CD14-positive monocyte (primary cell): ENCODE measurements around the gene APC. TPM values are rescaled to one million over a fixed set of nuclear protein-coding genes. Genes with fewer than 3 reads are reported as not detected.
"Not testable (repeated sequence)": the region's sequence is repeated elsewhere in the genome, so short reads cannot be mapped to it uniquely, and the experiment has no call there.

ENCODE experiments used
- DNase-seq, 3 donors: peaks; one replicate each; pipeline ENCODE4 v3.0.0-alpha.2; 2011 to 2022
- H2AFZ ChIP-seq: 2 replicates; pipeline ENCODE4 v1.6.0; 2012; ENCODE audit warnings: mild to moderate bottlenecking, low read depth, low read length, inconsistent platforms; ENCODE audit not compliant: insufficient read depth, poor library complexity, severe bottlenecking
- H3K27ac ChIP-seq, 2 donors: 1 replicate in 1 of 2; 2 replicates in 1 of 2; pipeline ENCODE4 v1.5.1; 2012 to 2013; ENCODE audit warnings: low read length in 2 of 2, control low read depth in 1 of 2, inconsistent platforms in 1 of 2, low read depth in 1 of 2, mild to moderate bottlenecking in 1 of 2
- H3K27me3 ChIP-seq, 2 donors: one replicate each; pipeline versions ENCODE4 v1.6.0 to v1.6.1; 2011 to 2013; ENCODE audit warnings: low read length in 2 of 2; ENCODE audit not compliant: control insufficient read depth in 2 of 2, insufficient read depth in 2 of 2
- H3K36me3 ChIP-seq, 2 donors: replicated peaks in 1 of 2; 1 replicate in 1 of 2; 2 replicates in 1 of 2; pipeline versions ENCODE4 v1.5.1 to v1.6.1; 2012 to 2013; ENCODE audit warnings: low read length in 2 of 2, control low read depth in 1 of 2, inconsistent platforms in 1 of 2, mild to moderate bottlenecking in 1 of 2; ENCODE audit not compliant: insufficient read depth in 2 of 2, control insufficient read depth in 1 of 2
- H3K4me1 ChIP-seq, 2 donors: 1 replicate in 1 of 2; 2 replicates in 1 of 2; pipeline versions ENCODE4 v1.5.1 to v1.6.1; 2012 to 2013; ENCODE audit warnings: low read length in 2 of 2, control low read depth in 1 of 2, inconsistent platforms in 1 of 2, mild to moderate bottlenecking in 1 of 2, moderate library complexity in 1 of 2; ENCODE audit not compliant: insufficient read depth in 2 of 2, control insufficient read depth in 1 of 2
- H3K4me2 ChIP-seq: replicated peaks from 2 replicates; pipeline ENCODE3; 2012; ENCODE audit warnings: low read length, moderate library complexity, mild to moderate bottlenecking; ENCODE audit not compliant: poor library complexity, severe bottlenecking; ENCODE audit errors: extremely low read depth
- H3K4me3 ChIP-seq, 3 experiments: fragments of 200-600 bp in 1 of 3; sonication (generic) in 1 of 3; replicated peaks in 1 of 3; 1 replicate in 2 of 3; 2 replicates in 1 of 3; pipeline ENCODE4 v1.5.1; 2011 to 2013; ENCODE audit warnings: low read length in 3 of 3, mild to moderate bottlenecking in 3 of 3, control low read depth in 2 of 3, low read depth in 2 of 3, inconsistent platforms in 1 of 3, moderate library complexity in 1 of 3
- H3K79me2 ChIP-seq: 2 replicates; pipeline ENCODE4 v1.6.0; 2012; ENCODE audit warnings: mild to moderate bottlenecking, control low read depth, inconsistent platforms, low read length, moderate library complexity; ENCODE audit not compliant: insufficient read depth
- H3K9ac ChIP-seq: 2 replicates; pipeline ENCODE4 v1.6.0; 2017; ENCODE audit warnings: low read length, mild to moderate bottlenecking; ENCODE audit not compliant: insufficient read depth, poor library complexity, severe bottlenecking
- H3K9me3 ChIP-seq, 2 donors: replicated peaks in 1 of 2; 1 replicate in 1 of 2; 2 replicates in 1 of 2; pipeline versions ENCODE4 v1.5.1 to v1.6.1; 2012 to 2013; ENCODE audit warnings: low read length in 2 of 2, control low read depth in 1 of 2; ENCODE audit not compliant: control insufficient read depth in 1 of 2, insufficient read depth in 1 of 2
- H4K20me1 ChIP-seq: 2 replicates; pipeline ENCODE4 v1.6.0; 2012; ENCODE audit warnings: mild to moderate bottlenecking, low read length, control low read depth, moderate library complexity; ENCODE audit not compliant: insufficient read depth
- H3K27ac Mint-ChIP-seq, 7 donors: one replicate each; pipeline ENCODE4 v1.8.0; 2020; ENCODE audit warnings: mild to moderate bottlenecking in 7 of 7, mixed read lengths in 7 of 7, moderate library complexity in 6 of 7, inconsistent platforms in 2 of 7
- H3K27me3 Mint-ChIP-seq, 3 donors: one replicate each; pipeline ENCODE4 v1.8.0; 2021 to 2022; ENCODE audit warnings: low read depth in 3 of 3, mild to moderate bottlenecking in 3 of 3, mixed read lengths in 3 of 3, moderate library complexity in 3 of 3, inconsistent platforms in 1 of 3
- H3K36me3 Mint-ChIP-seq, 2 donors: one replicate each; pipeline ENCODE4 v1.8.0; 2020; ENCODE audit warnings: mixed read lengths in 2 of 2, inconsistent platforms in 1 of 2, mild to moderate bottlenecking in 1 of 2
- H3K4me1 Mint-ChIP-seq: one replicate; pipeline ENCODE4 v1.8.0; 2020; ENCODE audit warnings: mild to moderate bottlenecking, mixed read lengths
- H3K4me3 Mint-ChIP-seq, 2 donors: one replicate each; pipeline ENCODE4 v1.8.0; 2020; ENCODE audit warnings: mild to moderate bottlenecking in 2 of 2, mixed read lengths in 2 of 2, moderate library complexity in 1 of 2
- H3K9me3 Mint-ChIP-seq, 7 donors: one replicate each; pipeline ENCODE4 v1.8.0; 2020 to 2022; ENCODE audit warnings: mixed read lengths in 7 of 7, mild to moderate bottlenecking in 6 of 7, moderate library complexity in 6 of 7, inconsistent platforms in 2 of 7
- WGBS: methylation state at CpG from one replicate; pipeline ENCODE4 v1.1.5; 2013; ENCODE audit warnings: missing lambda C conversion rate; ENCODE audit not compliant: insufficient coverage; 5-methylcytosine and 5-hydroxymethylcytosine counted together
- intact Hi-C, 2 donors: fragments of 100-400 bp; cut with micrococcal nuclease; formaldehyde crosslinking; loops; one replicate each; pipeline versions ENCODE4 v1.15.0 to v1.15.1; 2023
- polyA plus RNA-seq, 3 donors: library from polyadenylated mRNA; depleted of rRNA in 1 of 3; unstranded in 2 of 3; stranded (reverse) in 1 of 3; fragments of 300-500 nt in 2 of 3; fragments of >200 nt in 1 of 3; fragmentation: Illumina TruSeq in 2 of 3; gene quantifications; 1 replicate in 2 of 3; 2 replicates in 1 of 3; pipeline ENCODE4 v1.2.3, GENCODE V29; 2012 to 2021
- TF ChIP-seq, protein P1 (sequence below): fragments of 200-600 bp; IDR thresholded peaks from one replicate; pipeline ENCODE4 v1.8.0; 2022; ENCODE audit warnings: antibody characterized with exemption, mild to moderate bottlenecking

The APC gene
- polyA plus RNA-seq, 3 donors: 6.5 to 13.6 (median 9.0) TPM

DNA sequence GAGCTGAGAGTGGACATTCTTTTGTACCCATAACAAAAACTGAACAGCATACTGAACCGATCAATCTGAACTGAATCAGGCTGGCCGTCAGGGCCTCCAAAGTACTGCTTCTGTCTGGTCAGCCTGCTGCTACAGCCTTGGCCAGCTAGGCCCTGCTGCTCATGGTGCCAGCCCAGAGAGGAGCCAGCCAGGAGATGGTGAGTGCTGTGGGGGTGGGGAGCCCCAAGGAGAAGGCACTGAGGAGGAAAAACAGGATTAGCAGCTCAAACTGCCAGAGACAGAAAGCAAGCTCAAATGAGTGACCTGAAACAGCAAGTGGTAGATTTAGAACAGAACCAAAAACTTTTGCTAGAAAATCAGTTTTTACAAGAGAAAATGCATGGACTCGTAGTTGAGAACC, 147.3 kb downstream of the APC start:
- peaks cover 17 to 53% of the 10 kb centered on the region in 2 donors for H3K36me3 Mint-ChIP-seq
- peak overlapping the region in 4 of 7 donors; percentile 4 to 78 (median 56) for H3K27ac Mint-ChIP-seq
- 100% methylated on average over 2 of the region's 3 CpGs for WGBS
- H3K27ac ChIP-seq: peak overlapping the region in 1 of 2 donors; percentile 34
- H3K4me1 ChIP-seq: no peaks in the 10 kb centered on the region
- no peaks in the 10 kb centered on the region for H3K9me3 Mint-ChIP-seq
- H4K20me1 ChIP-seq: peaks cover 98% of the 10 kb centered on the region
- H3K27me3 ChIP-seq: no peaks in the 10 kb centered on the region
- no peaks in the 10 kb centered on the region for H3K9me3 ChIP-seq
- DNase-seq: no peak
- H3K4me3 Mint-ChIP-seq: no peak overlapping the region
- TF ChIP-seq, protein P1, sequence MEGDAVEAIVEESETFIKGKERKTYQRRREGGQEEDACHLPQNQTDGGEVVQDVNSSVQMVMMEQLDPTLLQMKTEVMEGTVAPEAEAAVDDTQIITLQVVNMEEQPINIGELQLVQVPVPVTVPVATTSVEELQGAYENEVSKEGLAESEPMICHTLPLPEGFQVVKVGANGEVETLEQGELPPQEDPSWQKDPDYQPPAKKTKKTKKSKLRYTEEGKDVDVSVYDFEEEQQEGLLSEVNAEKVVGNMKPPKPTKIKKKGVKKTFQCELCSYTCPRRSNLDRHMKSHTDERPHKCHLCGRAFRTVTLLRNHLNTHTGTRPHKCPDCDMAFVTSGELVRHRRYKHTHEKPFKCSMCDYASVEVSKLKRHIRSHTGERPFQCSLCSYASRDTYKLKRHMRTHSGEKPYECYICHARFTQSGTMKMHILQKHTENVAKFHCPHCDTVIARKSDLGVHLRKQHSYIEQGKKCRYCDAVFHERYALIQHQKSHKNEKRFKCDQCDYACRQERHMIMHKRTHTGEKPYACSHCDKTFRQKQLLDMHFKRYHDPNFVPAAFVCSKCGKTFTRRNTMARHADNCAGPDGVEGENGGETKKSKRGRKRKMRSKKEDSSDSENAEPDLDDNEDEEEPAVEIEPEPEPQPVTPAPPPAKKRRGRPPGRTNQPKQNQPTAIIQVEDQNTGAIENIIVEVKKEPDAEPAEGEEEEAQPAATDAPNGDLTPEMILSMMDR: no peak
- peaks cover 51% of the 10 kb centered on the region for H3K79me2 ChIP-seq
- peaks cover 6% of the 10 kb centered on the region for H3K4me1 Mint-ChIP-seq
- H2AFZ ChIP-seq: no peak overlapping the region
- H3K27me3 Mint-ChIP-seq: no peaks in the 10 kb centered on the region
- peaks cover 77 to 96% of the 10 kb centered on the region in 2 donors for H3K36me3 ChIP-seq
- no peak overlapping the region for H3K4me2 ChIP-seq
- no peak overlapping the region for H3K4me3 ChIP-seq
- no peak overlapping the region for H3K9ac ChIP-seq
- intact Hi-C loops: no loop called here

DNA sequence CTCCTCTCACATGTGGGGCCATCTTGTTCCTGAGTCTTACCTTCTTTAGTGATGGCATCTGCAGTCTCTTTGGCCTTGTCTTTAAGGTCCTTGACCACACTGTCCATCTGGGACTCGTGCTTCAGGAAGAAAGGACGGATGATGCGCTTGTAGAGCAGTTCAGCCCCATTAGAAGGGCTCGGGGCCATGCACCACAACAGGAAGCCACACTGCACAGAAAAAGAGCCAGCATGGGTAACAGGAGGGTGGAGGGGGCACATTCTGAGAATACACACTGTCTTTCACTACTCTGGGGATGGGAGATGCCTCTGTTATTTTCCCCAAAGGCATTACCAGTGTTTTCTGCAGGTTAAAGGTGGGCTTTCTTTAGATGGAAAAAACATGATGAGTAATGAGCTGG, 149.3 kb downstream of the APC start:
- no CpG with 5 or more reads among the region's 4 CpGs for WGBS
- Mint-ChIP-seq H3K4me1 (peaks cover 2% of the 10 kb centered on the region), H3K4me3 (no peak overlapping the region), H3K9me3 (no peaks in the 10 kb centered on the region), H3K36me3 (peaks cover 19 to 50% of the 10 kb centered on the region in 2 donors), H3K27ac (peak overlapping the region in 1 of 7 donors; percentile 70), H3K27me3 (no peaks in the 10 kb centered on the region)
- peaks cover 54% of the 10 kb centered on the region for H3K79me2 ChIP-seq
- no peaks in the 10 kb centered on the region for H3K4me1 ChIP-seq
- peak overlapping the region in 1 of 2 donors; percentile 50 for H3K27ac ChIP-seq
- H3K4me2 ChIP-seq: no peak overlapping the region
- TF ChIP-seq, protein P1: no peak
- H2AFZ ChIP-seq: no peak overlapping the region
- no peak overlapping the region for H3K9ac ChIP-seq
- no peak overlapping the region for H3K4me3 ChIP-seq
- intact Hi-C loops: no loop called here
- peaks cover 72 to 97% of the 10 kb centered on the region in 2 donors for H3K36me3 ChIP-seq
- H4K20me1 ChIP-seq: peaks cover 98% of the 10 kb centered on the region
- H3K9me3 ChIP-seq: no peaks in the 10 kb centered on the region
- no peaks in the 10 kb centered on the region for H3K27me3 ChIP-seq
- DNase-seq: no peak

DNA sequence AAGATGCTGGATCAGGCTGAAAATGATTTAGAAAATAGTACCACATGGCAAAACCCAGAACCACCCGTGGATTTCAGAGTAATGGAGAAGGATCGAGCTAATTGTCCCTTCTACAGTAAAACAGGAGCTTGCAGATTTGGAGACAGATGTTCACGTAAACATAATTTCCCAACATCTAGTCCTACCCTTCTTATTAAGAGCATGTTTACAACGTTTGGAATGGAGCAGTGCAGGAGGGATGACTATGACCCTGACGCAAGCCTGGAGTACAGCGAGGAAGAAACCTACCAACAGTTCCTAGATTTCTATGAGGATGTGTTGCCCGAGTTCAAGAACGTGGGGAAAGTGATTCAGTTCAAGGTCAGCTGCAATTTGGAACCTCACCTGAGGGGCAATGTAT, 154.4 kb downstream of the APC start:
- H3K27me3 Mint-ChIP-seq, H3K4me1 ChIP-seq, DNase-seq, H3K9ac ChIP-seq, H2AFZ ChIP-seq, H3K4me3 Mint-ChIP-seq, H3K4me2 ChIP-seq, intact Hi-C loops, H3K4me1 Mint-ChIP-seq, H3K9me3 Mint-ChIP-seq, H3K27me3 ChIP-seq, H3K4me3 ChIP-seq, H3K9me3 ChIP-seq: not testable (repeated sequence)
- peaks cover 79% of the 10 kb centered on the region for H3K79me2 ChIP-seq
- 94% methylated on average over 2 of the region's 8 CpGs for WGBS
- peak overlapping the region in 4 of 7 donors; percentile 34 to 73 (median 61) for H3K27ac Mint-ChIP-seq
- peaks cover 40 to 73% of the 10 kb centered on the region in 2 donors for H3K36me3 Mint-ChIP-seq
- H3K36me3 ChIP-seq: peaks cover 65 to 97% of the 10 kb centered on the region in 2 donors
- peaks cover 100% of the 10 kb centered on the region for H4K20me1 ChIP-seq
- peak overlapping the region in 1 of 2 donors; percentile 20 for H3K27ac ChIP-seq
